ENCODE results near the gene EPS8L2. TPM values are rescaled to one million over a fixed set of nuclear protein-coding genes. Genes with fewer than 3 reads are reported as not detected.

The EPS8L2 gene
- total RNA-seq, 1 donor from 2014 or later: 111 TPM

GRCh38 chr11:774873-775592 lies 69.0 kb downstream of the EPS8L2 start:
- no peak for TF ChIP-seq CTCF (IDR thresholded peaks at IDR 0.05; ENCODE audit: unreplicated experiment)
- Mint-ChIP-seq H3K4me1 (peaks cover 14% of the 10 kb centered on the region), H3K36me3 (peaks cover 3% of the 10 kb centered on the region), H3K4me3 (peak overlapping the region; percentile 61), H3K9me3 (no peaks in the 10 kb centered on the region), H3K27me3 (ENCODE audit: low read depth) (no peaks in the 10 kb centered on the region), H3K27ac (no peak overlapping the region)
- DNase-seq (ENCODE audit: low spot score in 2 of 2, unreplicated experiment in 2 of 2): peak in 1 of 2 experiments; percentile 17

GRCh38 chr11:776263-776560 lies 70.2 kb downstream of the EPS8L2 start:
- H3K9me3 Mint-ChIP-seq: no peaks in the 10 kb centered on the region
- peak overlapping the region; percentile 73 for H3K4me3 Mint-ChIP-seq
- peaks cover 14% of the 10 kb centered on the region for H3K4me1 Mint-ChIP-seq
- no peaks in the 10 kb centered on the region for H3K36me3 Mint-ChIP-seq
- TF ChIP-seq CTCF (IDR thresholded peaks at IDR 0.05; ENCODE audit: unreplicated experiment): no peak
- peak overlapping the region; percentile 59 for H3K27ac Mint-ChIP-seq
- DNase-seq (ENCODE audit: low spot score in 2 of 2, unreplicated experiment in 2 of 2): no peak
- H3K27me3 Mint-ChIP-seq (ENCODE audit: low read depth): no peaks in the 10 kb centered on the region

GRCh38 chr11:776561-777287 lies 70.7 kb downstream of the EPS8L2 start:
- Mint-ChIP-seq H3K27me3 (ENCODE audit: low read depth) (no peaks in the 10 kb centered on the region), H3K4me1 (peaks cover 14% of the 10 kb centered on the region), H3K36me3 (no peaks in the 10 kb centered on the region), H3K9me3 (no peaks in the 10 kb centered on the region), H3K4me3 (peak overlapping the region; percentile 73), H3K27ac (peak overlapping the region; percentile 59)
- DNase-seq (ENCODE audit: low spot score in 2 of 2, unreplicated experiment in 2 of 2): peak; percentile 48 to 67
- TF ChIP-seq CTCF (IDR thresholded peaks at IDR 0.05; ENCODE audit: unreplicated experiment): no peak

Other genes with a start within 250 kb of the EPS8L2 start
- 81.7 to 89.4 TPM (median 83.2 TPM) in 3 replicates for gene RNH1, start 199.0 kb upstream of the EPS8L2 start, total RNA-seq
- 35.1 to 41.5 TPM (median 39.3 TPM) in 3 replicates for gene HRAS, start 170.7 kb upstream of the EPS8L2 start, total RNA-seq
- gene LRRC56, start 168.7 kb upstream of the EPS8L2 start, total RNA-seq: 3.0 to 3.4 TPM (median 3.2 TPM) in 3 replicates
- 16.5 to 17.4 TPM (median 16.6 TPM) in 3 replicates for gene LMNTD2, start 145.5 kb upstream of the EPS8L2 start, total RNA-seq
- gene RASSF7, start 145.3 kb upstream of the EPS8L2 start, total RNA-seq: 29.3 to 32.3 TPM (median 32.1 TPM) in 3 replicates
- 48.2 to 51.1 TPM (median 49.7 TPM) in 3 replicates for gene PHRF1, start 129.8 kb upstream of the EPS8L2 start, total RNA-seq
- gene IRF7, start 90.3 kb upstream of the EPS8L2 start, total RNA-seq: 20.8 to 24.5 TPM (median 21.9 TPM) in 3 replicates
- gene CDHR5, start 81.3 kb upstream of the EPS8L2 start, total RNA-seq: 0.27 to 0.58 TPM (median 0.34 TPM) in 3 replicates
- gene SCT, start 79.0 kb upstream of the EPS8L2 start, total RNA-seq: 1.2 to 1.7 TPM (median 1.3 TPM) in 3 replicates
- gene DRD4, start 69.0 kb upstream of the EPS8L2 start, total RNA-seq: 2.1 to 3.1 TPM (median 2.5 TPM) in 3 replicates
- gene DEAF1, start 11.0 kb upstream of the EPS8L2 start, total RNA-seq: 59.6 to 64.9 TPM (median 64.0 TPM) in 3 replicates
- gene TMEM80, start 10.4 kb upstream of the EPS8L2 start, total RNA-seq: 25.7 to 30.7 TPM (median 28.7 TPM) in 3 replicates
- 86.9 to 97.5 TPM (median 89.7 TPM) in 3 replicates for gene TALDO1, start 41.2 kb downstream of the EPS8L2 start, total RNA-seq
- gene GATD1, start 71.3 kb downstream of the EPS8L2 start, total RNA-seq: 81.1 to 91.2 TPM (median 83.9 TPM) in 3 replicates
- gene CEND1, start 83.9 kb downstream of the EPS8L2 start, total RNA-seq: not detected in 3 replicates
- gene SLC25A22, start 92.0 kb downstream of the EPS8L2 start, total RNA-seq: 34.3 to 37.2 TPM (median 35.7 TPM) in 3 replicates
- 40.1 to 43.7 TPM (median 43.1 TPM) in 3 replicates for gene PIDD1, start 99.0 kb downstream of the EPS8L2 start, total RNA-seq
- 1,651 to 1,738 TPM (median 1,657 TPM) in 3 replicates for gene RPLP2, start 103.7 kb downstream of the EPS8L2 start, total RNA-seq
- gene PNPLA2, start 112.7 kb downstream of the EPS8L2 start, total RNA-seq: 41.3 to 50.9 TPM (median 50.0 TPM) in 3 replicates
- gene CRACR2B, start 121.7 kb downstream of the EPS8L2 start, total RNA-seq: 9.9 to 10.6 TPM (median 10.0 TPM) in 3 replicates
- gene CD151, start 126.7 kb downstream of the EPS8L2 start, total RNA-seq: 125 to 142 TPM (median 140 TPM) in 3 replicates
- gene POLR2L, start 136.3 kb downstream of the EPS8L2 start, total RNA-seq: 78.7 to 80.2 TPM (median 79.8 TPM) in 3 replicates
- gene TSPAN4, start 136.6 kb downstream of the EPS8L2 start, total RNA-seq: 94.1 to 98.8 TPM (median 96.6 TPM) in 3 replicates
- 88.3 to 95.9 TPM (median 95.4 TPM) in 3 replicates for gene CHID1, start 204.6 kb downstream of the EPS8L2 start, total RNA-seq
- gene AP2A2, start 219.6 kb downstream of the EPS8L2 start, total RNA-seq: 74.9 to 89.1 TPM (median 86.6 TPM) in 3 replicates